NCI-H146 treated with DMSO at 0.1 percent for 48 hours (cell line): ENCODE measurements around the gene CRYGN.

Experiments
- DNase-seq: peaks from one replicate; lab custom pipeline; 2025; ENCODE audit not compliant: unreplicated experiment; lab: John Stamatoyannopoulos, UW

Gene CRYGN

GRCh38 chr7:151440799-151441445 is 981 bp upstream of the CRYGN start:
- DNase-seq: no peak

GRCh38 chr7:151438864-151439601 is 908 bp downstream of the CRYGN start:
- DNase-seq: no peak

- no peak for DNase-seq
Measured at GRCh38 chr7:151437866-151438516, 1.9 kb downstream of the CRYGN start.

- no peak for DNase-seq
Measured at GRCh38 chr7:151437159-151437553, 2.8 kb downstream of the CRYGN start.

- DNase-seq: no peak
Measured at GRCh38 chr7:151436446-151437158, 3.3 kb downstream of the CRYGN start.

GRCh38 chr7:151435971-151436370 is 4.0 kb downstream of the CRYGN start:
- DNase-seq: no peak

GRCh38 chr7:151435103-151435916 is 4.6 kb downstream of the CRYGN start:
- no peak for DNase-seq

- DNase-seq: no peak
Measured at GRCh38 chr7:151434549-151434948, 5.4 kb downstream of the CRYGN start.

GRCh38 chr7:151433721-151434400 is 6.1 kb downstream of the CRYGN start:
- no peak for DNase-seq

GRCh38 chr7:151432658-151433521 is 7.1 kb downstream of the CRYGN start:
- no peak for DNase-seq

- DNase-seq: no peak
Measured at GRCh38 chr7:151431768-151432311, 8.1 kb downstream of the CRYGN start.

- DNase-seq: no peak
Measured at GRCh38 chr7:151431281-151431767, 8.6 kb downstream of the CRYGN start.

GRCh38 chr7:151430391-151431205 is 9.3 kb downstream of the CRYGN start:
- no peak for DNase-seq

- peak; percentile 34 for DNase-seq
Measured at GRCh38 chr7:151429560-151430331, 10.2 kb downstream of the CRYGN start.

- no peak for DNase-seq
Measured at GRCh38 chr7:151429237-151429559, 10.7 kb downstream of the CRYGN start.

- no peak for DNase-seq
Measured at GRCh38 chr7:151428378-151429236, 11.3 kb downstream of the CRYGN start.
